Stimulated activated CD4-positive, alpha-beta T cell treated with anti-CD3 and anti-CD28 coated beads, Interleukin-15, amount 100 ng/mL, for 48 hours (primary cell): ENCODE measurements around the gene OR56A3.

Experiments used
- DNase-seq, 2 donors: peaks; one replicate each; pipeline ENCODE4 v3.0.0-alpha.2; 2020; ENCODE audit warnings: low read depth in 2 of 2

The OR56A3 gene

GRCh38 chr11:5973530-5973929 is 31.5 kb downstream of the OR56A3 start:
- no peak for DNase-seq

GRCh38 chr11:5983443-5983842 is 41.4 kb downstream of the OR56A3 start:
- no peak for DNase-seq

DNA sequence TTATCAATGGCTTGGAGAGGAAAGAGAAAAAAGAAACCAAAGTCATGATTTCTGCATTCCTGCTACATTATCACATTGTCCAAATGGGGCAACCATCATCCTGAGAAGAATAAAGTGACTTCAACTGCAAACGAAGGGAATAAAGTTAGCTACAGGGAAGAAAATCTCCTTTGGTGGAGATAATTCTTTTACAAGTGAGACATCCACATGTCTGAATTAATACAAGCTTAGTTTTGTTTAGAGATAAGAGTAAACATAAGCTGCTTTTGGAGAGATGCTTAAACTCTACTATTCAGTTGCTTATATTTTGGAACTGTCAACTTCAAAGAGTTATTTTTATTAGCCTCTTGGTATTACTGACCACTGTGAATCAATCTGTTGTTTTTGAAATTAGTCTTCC is 44.8 kb downstream of the OR56A3 start, which contains the start of gene OR52L1:
OR52L1 (minus strand) TSS at position 101 of the 400 bp plus-strand sequence; CDS start at position 46, 55 bp downstream.
- DNase-seq = no peak

DNA sequence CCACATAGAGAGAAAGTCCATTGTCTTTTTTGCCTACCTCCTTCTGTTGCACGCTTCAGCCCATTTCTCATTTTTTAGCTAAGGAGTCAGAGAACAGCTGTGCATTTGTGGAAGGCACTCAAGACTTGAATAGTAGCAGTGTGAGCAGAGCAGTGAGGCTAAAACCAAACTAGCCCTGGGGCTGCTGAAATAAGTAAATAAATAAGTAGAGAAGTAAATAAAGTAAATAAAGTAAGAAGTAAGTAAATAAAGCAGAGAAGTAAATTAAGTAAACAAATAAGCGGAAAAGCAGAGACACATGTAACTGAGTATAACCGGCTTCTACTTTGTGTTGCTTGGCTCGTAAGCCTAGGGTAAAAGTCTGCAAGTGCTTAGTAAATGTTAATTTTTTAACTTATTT is 47.2 kb downstream of the OR56A3 start:
- DNase-seq = no peak

DNA sequence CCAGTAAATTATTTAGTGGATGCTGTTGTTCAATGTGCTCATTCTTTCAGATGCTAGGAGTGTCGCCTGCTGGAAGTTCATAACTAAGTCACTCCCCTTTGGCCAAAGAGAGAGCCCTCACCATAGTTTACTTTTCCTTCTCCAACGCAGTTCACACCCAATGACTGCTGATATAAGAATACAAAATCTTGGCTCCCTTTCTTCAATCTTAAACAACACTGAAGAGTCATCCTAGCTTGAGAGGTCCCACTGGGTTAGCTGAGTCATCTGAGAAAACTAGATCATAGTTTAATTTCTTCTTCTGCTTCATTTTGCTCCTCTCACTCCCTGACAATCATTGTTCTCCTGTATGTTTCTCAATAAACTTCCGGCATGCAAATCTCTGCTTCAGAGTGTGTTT is 50.1 kb downstream of the OR56A3 start:
- DNase-seq = no peak

- no peak for DNase-seq
Measured at GRCh38 chr11:5992604-5993251, 50.7 kb downstream of the OR56A3 start.

- no peak for DNase-seq
Measured at GRCh38 chr11:5994791-5995190, 52.7 kb downstream of the OR56A3 start.
